HCT116 (cell line): ENCODE results near the gene PARP6. TPM values are rescaled to one million over a fixed set of nuclear protein-coding genes. Genes with fewer than 3 reads are reported as not detected.

ENCODE experiments used
- ATAC-seq: fragments of 200-7000 bp; cut with Tn5 transposase; 2 replicates; pipeline ENCODE4 v1.9.1; 2020; ENCODE audit warnings: mild to moderate bottlenecking, moderate library complexity
- BruUV-seq: library from RNA; stranded (reverse); fragments of 400-500 nt; replicated peaks from 2 replicates; lab custom pipeline; 2021; lab: Mats Ljungman, UMichigan
- CTCF ChIA-PET: fragments of 300-600 bp; sonication (Branson Sonifier 250); formaldehyde crosslinking; loops from one replicate; lab custom pipeline; 2021; ENCODE audit warnings: antibody characterized with exemption; lab: Charles Lee
- POLR2A ChIA-PET: fragments of 300-600, 350-600 bp; sonication (Branson Sonifier 250); formaldehyde crosslinking; loops from one replicate; lab custom pipeline; 2021; ENCODE audit warnings: antibody characterized with exemption; lab: Charles Lee
- RAD21 ChIA-PET, 2 experiments: fragments of 300-600 bp; sonication (Branson Sonifier 250); formaldehyde crosslinking; loops; one replicate each; lab custom pipeline; 2023; ENCODE audit warnings: low total read pairs in 2 of 2; ENCODE audit not compliant: uncharacterized antibody in 2 of 2, unreplicated experiment in 2 of 2, low non-redundant PET in 1 of 2; lab: Charles Lee
- DNase-seq: peaks from one replicate; pipeline ENCODE4 v3.0.0-alpha.2; 2010; ENCODE audit warnings: low read depth, low spot score
- H2AFZ ChIP-seq: fragments of 200-600 bp; shearing (Covaris generic), sonication (generic); 2 replicates; pipeline ENCODE4 v1.6.1; 2017; ENCODE audit warnings: low read depth, mixed run types, mixed read lengths, antibody characterized with exemption, low read length; ENCODE audit not compliant: poor library complexity, severe bottlenecking
- H3K27ac ChIP-seq: 2 replicates; pipeline ENCODE4 v1.5.1; 2012; ENCODE audit warnings: low read depth, low read length
- H3K27me3 ChIP-seq: fragments of 200-600 bp; sonication (generic); 2 replicates; pipeline ENCODE4 v1.6.1; 2016; ENCODE audit warnings: mixed run types, low read length, mixed read lengths; ENCODE audit not compliant: insufficient read depth
- H3K36me3 ChIP-seq, 2 experiments: fragments of 200-500 bp in 1 of 2; fragments of 200-600 bp in 1 of 2; sonication (Bioruptor generic) in 1 of 2; sonication (generic) in 1 of 2; 2 replicates each; pipeline versions ENCODE4 v1.5.1 to v1.6.1; 2014 to 2016; ENCODE audit warnings: low read length in 2 of 2, inconsistent platforms in 1 of 2, mixed read lengths in 1 of 2, mixed run types in 1 of 2; ENCODE audit not compliant: insufficient read depth in 2 of 2, control insufficient read depth in 1 of 2
- H3K4me1 ChIP-seq, 2 experiments: fragments of 200-600 bp in 1 of 2; sonication (generic) in 1 of 2; 2 replicates each; pipeline versions ENCODE4 v1.5.1 to v1.6.1; 2012 to 2017; ENCODE audit warnings: low read length in 2 of 2, inconsistent platforms in 1 of 2, mild to moderate bottlenecking in 1 of 2, mixed read lengths in 1 of 2, mixed run types in 1 of 2, moderate library complexity in 1 of 2; ENCODE audit not compliant: insufficient read depth in 2 of 2, control insufficient read depth in 1 of 2
- H3K4me2 ChIP-seq: fragments of 200-600 bp; sonication (generic); 2 replicates; pipeline ENCODE4 v1.6.1; 2017; ENCODE audit warnings: mixed run types, low read length, mixed read lengths
- H3K4me3 ChIP-seq, 2 experiments: fragments of 200-600 bp in 1 of 2; sonication (generic) in 1 of 2; replicated peaks in 1 of 2; 2 replicates each; pipeline ENCODE4 v1.5.1; 2011 to 2016; ENCODE audit warnings: low read length in 2 of 2, control low read depth in 1 of 2, low read depth in 1 of 2, mild to moderate bottlenecking in 1 of 2, mixed read lengths in 1 of 2, mixed run types in 1 of 2
- H3K79me2 ChIP-seq: fragments of 200-600 bp; sonication (generic); 2 replicates; pipeline ENCODE4 v1.6.1; 2017; ENCODE audit warnings: mild to moderate bottlenecking, mixed run types, low read length, moderate library complexity, mixed read lengths; ENCODE audit not compliant: insufficient read depth
- H3K9ac ChIP-seq: fragments of 200-600 bp; sonication (generic); 2 replicates; pipeline ENCODE4 v1.6.1; 2016; ENCODE audit warnings: low read length, mixed read lengths
- H3K9me2 ChIP-seq: fragments of 200-600 bp; sonication (generic), shearing (Covaris generic); 2 replicates; pipeline ENCODE4 v1.6.1; 2017; ENCODE audit warnings: mixed run types, mild to moderate bottlenecking, moderate library complexity; ENCODE audit not compliant: insufficient read depth
- H3K9me3 ChIP-seq, 2 experiments: fragments of 200-500 bp in 1 of 2; fragments of 200-600 bp in 1 of 2; sonication (Bioruptor generic) in 1 of 2; sonication (generic) in 1 of 2; 2 replicates each; pipeline ENCODE4 v1.6.1; 2014 to 2017; ENCODE audit warnings: low read length in 2 of 2, mixed read lengths in 2 of 2, inconsistent platforms in 1 of 2, low read depth in 1 of 2, mild to moderate bottlenecking in 1 of 2, mixed run types in 1 of 2, moderate library complexity in 1 of 2; ENCODE audit not compliant: control insufficient read depth in 1 of 2, insufficient read depth in 1 of 2
- H4K20me1 ChIP-seq: fragments of 200-600 bp; sonication (generic), shearing (Covaris generic); 2 replicates; pipeline ENCODE4 v1.6.1; 2017; ENCODE audit warnings: mixed run types, mild to moderate bottlenecking, moderate library complexity; ENCODE audit not compliant: insufficient read depth
- ATF3 ChIP-seq: IDR thresholded peaks from 2 replicates; pipeline ENCODE4 v1.6.1; 2012
- CBX3 ChIP-seq: IDR thresholded peaks from 2 replicates; pipeline ENCODE4 v1.6.1; 2012; ENCODE audit warnings: low read depth
- CTCF ChIP-seq, 3 experiments: fragments of 200-600 bp in 1 of 3; sonication (generic) in 1 of 3; IDR thresholded peaks in 2 of 3; conservative IDR thresholded peaks in 1 of 3; 2 replicates each; pipeline ENCODE4 v1.5.1; 2012 to 2017; ENCODE audit warnings: low read depth in 2 of 3, low read length in 2 of 3, antibody characterized with exemption in 1 of 3, borderline replicate concordance in 1 of 3, control low read depth in 1 of 3, mild to moderate bottlenecking in 1 of 3, mixed read lengths in 1 of 3, mixed run types in 1 of 3, moderate library complexity in 1 of 3; ENCODE audit not compliant: insufficient read depth in 1 of 3
- EZH2phosphoT487 ChIP-seq: fragments of 200-600 bp; IDR thresholded peaks from 2 replicates; pipeline ENCODE4 v1.6.1; 2018; ENCODE audit warnings: antibody characterized with exemption, borderline replicate concordance
- RAD21 ChIP-seq: IDR thresholded peaks from 2 replicates; pipeline ENCODE4 v1.6.1; 2012; ENCODE audit warnings: low read depth, mild to moderate bottlenecking
- intact Hi-C: fragments of 100-400 bp; cut with micrococcal nuclease; formaldehyde crosslinking; loops from 2 replicates; pipeline ENCODE4 v1.10.0; 2022
- total RNA-seq: library from RNA; stranded (reverse); gene quantifications from one replicate; pipeline ENCODE4 v1.2.1, GENCODE V29; 2021; ENCODE audit not compliant: unreplicated experiment

PARP6 gene
- total RNA-seq, 1 experiment from 2014 or later, result 67.9 TPM

- no peak overlapping the region for H2AFZ ChIP-seq
- ChIA-PET CTCF (no interaction called here), RAD21 (interaction anchor here in 1 of 2 experiments (1.7 kb wide), 1 partner anchor 86 kb away, joined by 6 read pairs; no protein-coding TSS in a partner anchor), POLR2A (no interaction called here)
- H3K4me3 ChIP-seq, result no peak overlapping the region
- no peak overlapping the region for H3K9ac ChIP-seq
- peak; percentile 93 for ATAC-seq
- H4K20me1 ChIP-seq, result no peaks in the 10 kb centered on the region
- H3K27ac ChIP-seq, result no peak overlapping the region
- no peaks in the 10 kb centered on the region for H3K79me2 ChIP-seq
- no peaks in the 10 kb centered on the region for H3K27me3 ChIP-seq
- peaks cover 0 to 11% of the 10 kb centered on the region in 2 experiments; a peak in 1 of 4 replicates for H3K4me1 ChIP-seq
- DNase-seq, result peak; percentile 22
- BruUV-seq, result no TSS peak
- TF ChIP-seq RAD21 (peak; percentile 63), CBX3 (no peak), CTCF (IDR thresholded peaks at IDR 0.05 in 2 of 3, conservative IDR thresholded peaks at IDR 0.05 in 1 of 3; ENCODE audit: borderline replicate concordance in 1 of 3, insufficient read depth in 1 of 3, low read depth in 2 of 3, low read length in 2 of 3) (peak; percentile 48 to 76 (median 62); a peak in 5 of 6 replicates), ATF3 (no peak)
- intact Hi-C loops, result loop anchor here (1.0 kb wide), 1 partner anchor 87 kb away; no protein-coding TSS in a partner anchor
- H3K9me3 ChIP-seq, result no peaks in the 10 kb centered on the region
- H3K4me2 ChIP-seq, result no peak overlapping the region
- H3K36me3 ChIP-seq, result no peaks in the 10 kb centered on the region
- H3K9me2 ChIP-seq, result no peaks in the 10 kb centered on the region
Observed at GRCh38 chr15:72285927-72286516, 13.7 kb upstream of the PARP6 start.

GRCh38 chr15:72285402-72285801 lies 13.0 kb upstream of the PARP6 start:
- Histone ChIP-seq H3K27ac (no peak overlapping the region), H3K9ac (no peak overlapping the region), H3K4me3 (no peak overlapping the region), H3K4me1 (peaks cover 0 to 11% of the 10 kb centered on the region in 2 experiments; a peak in 1 of 4 replicates), H3K27me3 (no peaks in the 10 kb centered on the region), H3K9me2 (no peaks in the 10 kb centered on the region), H4K20me1 (no peaks in the 10 kb centered on the region), H3K4me2 (no peak overlapping the region), H3K79me2 (no peaks in the 10 kb centered on the region), H2AFZ (no peak overlapping the region), H3K9me3 (no peaks in the 10 kb centered on the region), H3K36me3 (no peaks in the 10 kb centered on the region)
- intact Hi-C loops, result no loop called here
- POLR2A ChIA-PET, result no interaction called here
- DNase-seq (no peak), ATAC-seq (peak; percentile 74)
- CTCF ChIA-PET, result interaction anchor here (1.1 kb wide), 1 partner anchor 12 kb away, joined by 4 read pairs; no protein-coding TSS in a partner anchor
- TF ChIP-seq EZH2phosphoT487 (no peak), CTCF (IDR thresholded peaks at IDR 0.05 in 2 of 3, conservative IDR thresholded peaks at IDR 0.05 in 1 of 3; ENCODE audit: borderline replicate concordance in 1 of 3, insufficient read depth in 1 of 3, low read depth in 2 of 3, low read length in 2 of 3) (peak in 1 of 3 experiments; percentile 5; a peak in 1 of 6 replicates), RAD21 (no peak)
- RAD21 ChIA-PET, result interaction anchor here in 1 of 2 experiments (1.7 kb wide), 1 partner anchor 85 kb away, joined by 6 read pairs; no protein-coding TSS in a partner anchor
- no TSS peak for BruUV-seq
